ENCODE data around the gene TERT. TPM values are rescaled to one million over a fixed set of nuclear protein-coding genes. Genes with fewer than 3 reads are reported as not detected.

The TERT gene
- total and polyA plus RNA-seq, 2 of the 4 experiments (the other 2 are of a cell fraction): not detected

GRCh38 chr5:1222147-1222546 lies 72.7 kb downstream of the TERT start:
- Histone ChIP-seq H3K56ac (ENCODE audit: extremely low read depth, insufficient read depth, low read length) (no peak overlapping the region), H2BK15ac (ENCODE audit: low read depth, low read length) (no peak overlapping the region; the same call in 2 of the 3 replicates), H3K4me3 (ENCODE audit: insufficient read depth, low read depth, low read length) (no peak overlapping the region), H4K91ac (ENCODE audit: insufficient read depth, low read depth, low read length) (no peak overlapping the region), H2BK5ac (ENCODE audit: low read depth, low read length, poor library complexity, severe bottlenecking) (no peak overlapping the region), H3K4ac (ENCODE audit: low read depth, low read length) (no peak overlapping the region), H4K20me1 (ENCODE audit: insufficient read depth, low read length) (no peaks in the 10 kb centered on the region), H3K9me1 (ENCODE audit: insufficient read depth, low read length) (no peaks in the 10 kb centered on the region), H2BK20ac (ENCODE audit: low read depth, low read length) (no peak overlapping the region), H2AFZ (replicated peaks; ENCODE audit: low read length, poor library complexity) (no peak overlapping the region), H3K14ac (replicated peaks; ENCODE audit: low read depth, low read length) (no peak overlapping the region), H3K18ac (ENCODE audit: low read depth, low read length) (no peak overlapping the region), H4K8ac (ENCODE audit: low read depth in 2 of 2, low read length in 2 of 2) (no peak overlapping the region; a peak in 1 of 4 replicates), H3K9me3 (ENCODE audit: control insufficient read depth, insufficient read depth, low read length) (peaks cover 7% of the 10 kb centered on the region), H3K9ac (ENCODE audit: low read depth, low read length) (no peak overlapping the region), H3K79me1 (ENCODE audit: low read depth in 1 of 2, low read length in 2 of 2) (no peaks in the 10 kb centered on the region), H3K36me3 (ENCODE audit: control insufficient read depth, insufficient read depth, low read length) (no peaks in the 10 kb centered on the region), H3K27me3 (ENCODE audit: control insufficient read depth, insufficient read depth, low read length) (no peaks in the 10 kb centered on the region; the same call in 1 of the 2 replicates), H3K4me2 (ENCODE audit: low read depth, low read length) (no peak overlapping the region), H2AK5ac (ENCODE audit: low read depth, low read length) (no peak overlapping the region), H2BK120ac (ENCODE audit: low read depth, low read length) (no peak overlapping the region), H3K27ac (ENCODE audit: insufficient read depth, low read length) (no peak overlapping the region), H2AK9ac (replicated peaks; ENCODE audit: low read depth, low read length, poor library complexity) (no peak overlapping the region), H3K4me1 (ENCODE audit: control insufficient read depth, insufficient read depth, low read length) (no peaks in the 10 kb centered on the region), H4K5ac (ENCODE audit: low read depth, low read length) (no peak overlapping the region), H3K23ac (ENCODE audit: low read depth, low read length) (no peak overlapping the region)
- CTCF ChIA-PET: no interaction called here
- POLR2A ChIA-PET (ENCODE audit: unreplicated experiment): no interaction called here
- 82% methylated on average over 7 of the region's 9 CpGs; no CpG with 5 or more reads in 1 of the 2 experiments for WGBS, 2 experiments (ENCODE audit: extremely low coverage in 2 of 2, insufficient read length in 1 of 2)
- no peak for DNase-seq
- TF ChIP-seq, protein P1, sequence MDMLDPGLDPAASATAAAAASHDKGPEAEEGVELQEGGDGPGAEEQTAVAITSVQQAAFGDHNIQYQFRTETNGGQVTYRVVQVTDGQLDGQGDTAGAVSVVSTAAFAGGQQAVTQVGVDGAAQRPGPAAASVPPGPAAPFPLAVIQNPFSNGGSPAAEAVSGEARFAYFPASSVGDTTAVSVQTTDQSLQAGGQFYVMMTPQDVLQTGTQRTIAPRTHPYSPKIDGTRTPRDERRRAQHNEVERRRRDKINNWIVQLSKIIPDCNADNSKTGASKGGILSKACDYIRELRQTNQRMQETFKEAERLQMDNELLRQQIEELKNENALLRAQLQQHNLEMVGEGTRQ (IDR thresholded peaks at IDR 0.05; ENCODE audit: low read depth, low read length): no peak
- TF ChIP-seq BHLHE40 (IDR thresholded peaks at IDR 0.05; ENCODE audit: low read depth, low read length): no peak
- TF ChIP-seq RFX5 (IDR thresholded peaks at IDR 0.05; ENCODE audit: low read depth, low read length): no peak
- no peak for TF ChIP-seq RAD21 (IDR thresholded peaks at IDR 0.05; ENCODE audit: low read length)
- TF ChIP-seq, protein P2, sequence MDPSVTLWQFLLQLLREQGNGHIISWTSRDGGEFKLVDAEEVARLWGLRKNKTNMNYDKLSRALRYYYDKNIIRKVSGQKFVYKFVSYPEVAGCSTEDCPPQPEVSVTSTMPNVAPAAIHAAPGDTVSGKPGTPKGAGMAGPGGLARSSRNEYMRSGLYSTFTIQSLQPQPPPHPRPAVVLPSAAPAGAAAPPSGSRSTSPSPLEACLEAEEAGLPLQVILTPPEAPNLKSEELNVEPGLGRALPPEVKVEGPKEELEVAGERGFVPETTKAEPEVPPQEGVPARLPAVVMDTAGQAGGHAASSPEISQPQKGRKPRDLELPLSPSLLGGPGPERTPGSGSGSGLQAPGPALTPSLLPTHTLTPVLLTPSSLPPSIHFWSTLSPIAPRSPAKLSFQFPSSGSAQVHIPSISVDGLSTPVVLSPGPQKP (IDR thresholded peaks at IDR 0.05; ENCODE audit: borderline replicate concordance, low read depth, low read length): no peak
- no peak for TF ChIP-seq CHD1 (IDR thresholded peaks at IDR 0.05; ENCODE audit: low read depth, low read length)
- no peak for TF ChIP-seq MAZ (IDR thresholded peaks at IDR 0.05; ENCODE audit: borderline replicate concordance, low read depth, low read length)
- TF ChIP-seq, protein P3, sequence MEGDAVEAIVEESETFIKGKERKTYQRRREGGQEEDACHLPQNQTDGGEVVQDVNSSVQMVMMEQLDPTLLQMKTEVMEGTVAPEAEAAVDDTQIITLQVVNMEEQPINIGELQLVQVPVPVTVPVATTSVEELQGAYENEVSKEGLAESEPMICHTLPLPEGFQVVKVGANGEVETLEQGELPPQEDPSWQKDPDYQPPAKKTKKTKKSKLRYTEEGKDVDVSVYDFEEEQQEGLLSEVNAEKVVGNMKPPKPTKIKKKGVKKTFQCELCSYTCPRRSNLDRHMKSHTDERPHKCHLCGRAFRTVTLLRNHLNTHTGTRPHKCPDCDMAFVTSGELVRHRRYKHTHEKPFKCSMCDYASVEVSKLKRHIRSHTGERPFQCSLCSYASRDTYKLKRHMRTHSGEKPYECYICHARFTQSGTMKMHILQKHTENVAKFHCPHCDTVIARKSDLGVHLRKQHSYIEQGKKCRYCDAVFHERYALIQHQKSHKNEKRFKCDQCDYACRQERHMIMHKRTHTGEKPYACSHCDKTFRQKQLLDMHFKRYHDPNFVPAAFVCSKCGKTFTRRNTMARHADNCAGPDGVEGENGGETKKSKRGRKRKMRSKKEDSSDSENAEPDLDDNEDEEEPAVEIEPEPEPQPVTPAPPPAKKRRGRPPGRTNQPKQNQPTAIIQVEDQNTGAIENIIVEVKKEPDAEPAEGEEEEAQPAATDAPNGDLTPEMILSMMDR (conservative IDR thresholded peaks at IDR 0.05; ENCODE audit: low read depth, low read length): no peak
- TF ChIP-seq CEBPB (IDR thresholded peaks at IDR 0.05; ENCODE audit: low read depth, low read length): no peak
- TF ChIP-seq FOS (IDR thresholded peaks at IDR 0.05; ENCODE audit: low read depth, low read length): no peak
- no peak for TF ChIP-seq MXI1 (IDR thresholded peaks at IDR 0.05; ENCODE audit: borderline replicate concordance, low read depth, low read length)
- no peak for TF ChIP-seq SMC3 (IDR thresholded peaks at IDR 0.05; ENCODE audit: low read depth, low read length)
- no peak for TF ChIP-seq POLR2A (IDR thresholded peaks at IDR 0.05; ENCODE audit: low read depth, low read length)
- TF ChIP-seq RCOR1 (IDR thresholded peaks at IDR 0.05; ENCODE audit: insufficient replicate concordance, low read length): no peak
- no peak for TF ChIP-seq MAFK (IDR thresholded peaks at IDR 0.05; ENCODE audit: low read depth, low read length)
- TF ChIP-seq NFE2L2 (IDR thresholded peaks at IDR 0.05; ENCODE audit: low read depth, low read length): no peak
- intact Hi-C loops (cut with micrococcal nuclease): no loop called here
- ATAC-seq (ENCODE audit: low read depth): no peak
- in situ Hi-C loops (cut with MboI; ENCODE audit: low sequenced_read_pairs): no loop called here
- dilution Hi-C loops (cut with HindIII; ENCODE audit: low sequenced_read_pairs, unreplicated experiment): no loop called here
- no TSS peak for BruUV-seq (replicated peaks)
